ENCODE results near the gene C5AR1.
"Not testable (repeated sequence)": the region's sequence is repeated elsewhere in the genome, so short reads cannot be mapped to it uniquely, and the experiment has no call there.

DNA sequence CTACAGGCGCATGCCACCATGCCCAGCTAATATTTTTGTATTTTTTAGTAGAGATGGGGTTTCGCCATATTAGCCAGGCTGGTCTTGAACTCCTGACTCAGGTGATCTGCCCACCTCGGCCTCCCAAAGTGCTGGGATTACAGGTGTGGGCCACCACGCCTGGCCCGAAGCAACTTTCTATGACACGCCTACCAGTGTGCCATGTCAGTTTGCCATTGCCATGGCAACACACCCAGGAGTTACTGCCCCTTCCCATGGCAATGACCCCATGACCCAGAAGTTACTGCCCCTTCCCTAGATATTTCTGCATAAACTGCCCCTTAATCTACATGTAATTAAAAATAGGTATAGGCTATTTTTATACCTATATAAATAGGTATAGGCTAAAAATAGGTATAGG is 36.4 kb downstream of the C5AR1 start:
- not testable (repeated sequence) for TF ChIP-seq POLR2A (IDR thresholded peaks at IDR 0.05; ENCODE audit: low read length); GATA1 (IDR thresholded peaks at IDR 0.05; ENCODE audit: low read depth, low read length)

Data from erythroblast (primary cell).